MM.1S (cell line): ENCODE data around the gene ASIC2.

Experiments
- EZH2 ChIP-seq: fragments of 300-600 bp; sonication (generic); optimal IDR thresholded peaks from 2 replicates; pipeline ENCODE3; 2017; ENCODE audit warnings: low read depth, mild to moderate bottlenecking, antibody characterized with exemption, low read length, mixed read lengths
- EZH2phosphoT487 ChIP-seq: fragments of 300-600 bp; sonication (generic); IDR thresholded peaks from 2 replicates; pipeline ENCODE4 v1.6.1; 2018; ENCODE audit warnings: antibody characterized with exemption, low read length
- TF ChIP-seq, protein P1 (sequence below): fragments of 300-600 bp; sonication (generic); IDR thresholded peaks from 2 replicates; pipeline ENCODE4 v1.5.1; 2016; ENCODE audit warnings: antibody characterized with exemption, low read length, mixed read lengths

DNA sequence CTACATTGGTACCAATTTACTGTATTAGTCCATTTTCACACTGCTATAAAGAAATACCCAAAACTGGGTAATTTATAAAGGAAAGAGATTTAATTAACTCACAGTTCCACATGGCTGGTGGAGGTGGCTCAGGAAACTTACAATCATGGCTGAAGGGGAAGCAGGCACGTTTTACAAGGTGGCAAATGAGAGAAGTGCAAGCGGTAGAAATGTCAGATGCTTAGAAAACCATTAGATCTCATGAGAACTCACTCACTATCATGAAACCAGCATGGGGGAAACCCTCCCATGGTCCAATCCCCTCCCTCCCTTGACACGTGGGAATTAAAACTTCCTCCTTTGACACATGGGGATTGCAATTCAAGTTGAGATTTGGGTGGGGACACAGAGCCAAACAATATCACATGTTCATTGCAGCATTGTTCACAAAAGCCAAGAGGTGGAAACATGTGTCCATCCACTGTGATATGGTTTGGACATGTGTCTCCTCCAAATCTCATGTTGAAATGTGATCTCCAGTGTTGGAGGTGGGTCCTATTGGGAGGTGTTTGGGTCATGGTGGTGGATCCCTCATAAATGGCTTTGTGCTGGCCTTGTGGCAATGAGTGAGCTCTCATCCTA lies 304.5 kb downstream of the ASIC2 start:
- TF ChIP-seq, protein P1, sequence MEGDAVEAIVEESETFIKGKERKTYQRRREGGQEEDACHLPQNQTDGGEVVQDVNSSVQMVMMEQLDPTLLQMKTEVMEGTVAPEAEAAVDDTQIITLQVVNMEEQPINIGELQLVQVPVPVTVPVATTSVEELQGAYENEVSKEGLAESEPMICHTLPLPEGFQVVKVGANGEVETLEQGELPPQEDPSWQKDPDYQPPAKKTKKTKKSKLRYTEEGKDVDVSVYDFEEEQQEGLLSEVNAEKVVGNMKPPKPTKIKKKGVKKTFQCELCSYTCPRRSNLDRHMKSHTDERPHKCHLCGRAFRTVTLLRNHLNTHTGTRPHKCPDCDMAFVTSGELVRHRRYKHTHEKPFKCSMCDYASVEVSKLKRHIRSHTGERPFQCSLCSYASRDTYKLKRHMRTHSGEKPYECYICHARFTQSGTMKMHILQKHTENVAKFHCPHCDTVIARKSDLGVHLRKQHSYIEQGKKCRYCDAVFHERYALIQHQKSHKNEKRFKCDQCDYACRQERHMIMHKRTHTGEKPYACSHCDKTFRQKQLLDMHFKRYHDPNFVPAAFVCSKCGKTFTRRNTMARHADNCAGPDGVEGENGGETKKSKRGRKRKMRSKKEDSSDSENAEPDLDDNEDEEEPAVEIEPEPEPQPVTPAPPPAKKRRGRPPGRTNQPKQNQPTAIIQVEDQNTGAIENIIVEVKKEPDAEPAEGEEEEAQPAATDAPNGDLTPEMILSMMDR = no peak
- TF ChIP-seq EZH2 (no peak), EZH2phosphoT487 (no peak)
